GM21423 (cell line): ENCODE data around the gene ASXL3.
A peak's percentile ranks its signal among the peaks of the same experiment; 100 is the strongest.

Source experiments
- ATAC-seq: cut with Tn5 transposase; IDR thresholded peaks from one replicate; pipeline ENCODE4 v1.9.1; 2021; ENCODE audit warnings: mild to moderate bottlenecking, moderate library complexity; ENCODE audit not compliant: unreplicated experiment

Gene ASXL3

DNA sequence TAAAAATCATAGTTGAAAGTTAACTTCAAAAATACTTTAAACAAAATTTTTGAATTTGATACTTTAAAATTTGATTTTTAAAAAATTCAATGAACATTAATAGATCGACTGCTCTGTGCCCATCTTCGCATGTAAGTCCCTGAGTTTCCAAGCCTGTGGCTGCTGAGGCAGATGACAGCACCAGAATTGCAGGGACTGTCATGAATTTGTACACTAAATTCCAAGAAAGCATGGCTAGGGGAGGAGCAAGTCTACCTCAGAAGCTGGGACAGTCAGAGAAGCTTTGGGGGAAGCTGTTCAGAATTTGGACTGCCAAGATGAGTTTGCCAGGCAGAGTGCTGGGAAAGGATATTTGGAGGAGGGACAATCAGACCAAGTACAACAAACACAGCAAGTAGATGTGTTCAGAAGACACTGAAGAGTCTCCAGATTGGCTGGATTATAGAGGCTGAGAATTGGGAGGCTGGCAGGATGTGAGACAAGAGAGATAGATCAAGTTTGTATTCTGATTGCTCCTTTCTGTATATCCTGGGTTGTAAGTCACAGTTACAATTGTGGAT lies 79.0 kb downstream of the ASXL3 start:
- ATAC-seq: no peak

DNA sequence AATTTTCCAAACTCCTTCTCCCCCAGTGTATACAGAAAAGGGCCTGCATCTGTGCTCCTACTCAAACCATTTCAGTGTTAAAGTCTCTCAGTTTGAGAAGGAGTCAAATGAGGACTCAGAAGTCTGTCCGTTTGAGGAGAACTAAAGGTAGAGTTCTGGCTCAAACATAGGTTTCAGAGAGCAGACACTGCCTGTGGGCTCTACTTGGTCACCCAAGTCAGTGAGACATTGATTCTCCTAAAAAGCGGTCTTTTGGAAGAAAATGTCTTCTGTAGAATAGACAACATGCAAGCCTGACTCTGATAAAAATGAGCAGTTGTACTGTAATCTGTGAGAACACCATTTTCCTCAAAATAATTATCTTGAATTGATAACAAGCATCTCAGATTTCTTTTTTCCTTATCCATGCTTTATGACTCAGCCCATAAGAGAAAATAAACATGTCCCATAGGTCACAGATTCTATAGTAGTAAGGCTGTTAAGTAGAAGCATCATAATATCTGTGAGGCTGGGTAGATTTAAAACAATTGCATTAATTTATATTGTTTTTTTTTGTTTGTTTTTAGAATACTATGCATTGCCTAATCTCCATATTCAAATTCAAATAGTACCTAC lies 82.8 kb downstream of the ASXL3 start:
- no peak for ATAC-seq

DNA sequence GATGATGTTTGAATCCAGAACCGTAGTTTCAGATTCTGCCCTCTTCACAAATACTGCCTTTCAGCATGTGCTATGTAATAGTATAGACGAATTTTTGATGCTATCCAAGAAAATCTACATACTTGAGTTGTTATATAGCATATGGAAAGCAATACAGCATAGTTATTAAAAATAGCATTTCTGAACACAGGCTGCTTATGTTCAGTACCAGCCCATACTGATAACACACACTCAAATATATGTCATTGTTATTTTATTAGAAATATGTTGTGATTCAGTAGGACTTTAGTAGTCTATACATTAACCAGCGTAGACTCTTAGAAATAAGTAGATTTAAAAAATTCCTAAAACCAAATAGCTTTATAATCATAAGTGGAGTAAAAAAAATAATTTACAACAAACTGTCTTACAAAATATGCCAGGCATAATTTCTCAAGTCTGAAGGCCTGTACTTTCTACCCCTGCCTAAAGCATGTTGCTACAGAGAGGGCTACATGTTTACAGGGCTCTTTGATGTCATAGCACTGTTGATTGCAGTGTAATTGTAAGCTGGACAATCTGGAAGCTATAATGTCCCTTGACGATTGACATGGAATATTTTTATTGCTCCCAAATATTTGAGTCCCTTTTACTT lies 86.3 kb downstream of the ASXL3 start:
- no peak for ATAC-seq

DNA sequence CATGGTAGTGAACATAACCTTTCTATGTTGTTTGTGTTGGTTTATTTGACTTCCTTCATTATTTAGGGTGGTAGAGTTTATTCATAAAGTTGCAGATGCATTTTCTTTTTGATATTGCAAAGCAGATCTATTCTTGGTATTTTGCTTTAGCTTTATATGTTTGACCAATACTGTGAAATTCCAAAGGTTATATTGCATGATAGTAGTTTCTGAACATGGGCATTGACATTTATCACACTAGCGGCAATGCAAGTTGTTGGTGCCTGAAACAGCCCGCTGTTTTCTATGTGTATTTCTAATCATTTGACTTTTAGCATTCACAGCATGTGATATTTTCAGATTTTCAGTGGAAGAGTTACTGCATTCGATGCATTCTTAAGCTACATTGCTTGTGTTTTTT lies 87.2 kb downstream of the ASXL3 start:
- ATAC-seq: no peak

DNA sequence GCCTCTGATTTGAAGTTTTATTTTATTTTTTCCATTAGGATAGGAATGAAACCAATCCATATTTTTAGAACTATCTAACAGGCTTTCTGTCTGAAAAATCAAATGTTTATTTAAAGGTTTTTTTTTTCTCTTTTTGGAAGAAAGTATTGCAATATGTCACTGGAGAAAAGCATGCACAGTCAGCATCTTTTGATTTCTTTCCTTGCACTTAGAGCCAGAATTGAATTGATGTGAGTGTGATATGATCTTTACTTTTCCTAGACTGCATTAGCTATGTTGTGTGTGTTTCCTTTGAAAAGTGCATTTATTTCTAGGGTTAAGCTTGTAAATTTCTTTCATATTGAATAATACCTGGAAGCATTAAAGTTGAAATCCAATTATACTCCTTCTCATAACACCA lies 87.6 kb downstream of the ASXL3 start:
- no peak for ATAC-seq

DNA sequence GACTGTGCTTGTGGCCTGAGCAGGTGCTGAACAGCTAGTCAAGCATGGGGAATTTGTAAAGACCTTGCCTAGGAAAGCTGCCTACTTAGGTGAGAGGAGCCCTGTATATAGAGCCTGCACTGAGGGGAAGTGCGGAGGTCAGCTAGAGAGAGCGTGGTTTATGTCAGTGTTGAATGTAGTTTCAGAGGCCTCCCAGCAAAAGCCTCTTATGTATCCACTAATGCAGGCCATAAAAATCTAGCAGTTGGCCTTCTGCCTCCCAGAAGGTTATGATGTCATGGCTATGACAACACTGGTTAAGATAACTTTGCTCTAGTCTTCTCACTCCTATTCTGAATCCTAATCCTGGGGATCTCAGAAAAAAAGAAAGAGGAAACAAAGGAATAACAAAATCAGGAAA lies 88.9 kb downstream of the ASXL3 start:
- ATAC-seq: no peak

DNA sequence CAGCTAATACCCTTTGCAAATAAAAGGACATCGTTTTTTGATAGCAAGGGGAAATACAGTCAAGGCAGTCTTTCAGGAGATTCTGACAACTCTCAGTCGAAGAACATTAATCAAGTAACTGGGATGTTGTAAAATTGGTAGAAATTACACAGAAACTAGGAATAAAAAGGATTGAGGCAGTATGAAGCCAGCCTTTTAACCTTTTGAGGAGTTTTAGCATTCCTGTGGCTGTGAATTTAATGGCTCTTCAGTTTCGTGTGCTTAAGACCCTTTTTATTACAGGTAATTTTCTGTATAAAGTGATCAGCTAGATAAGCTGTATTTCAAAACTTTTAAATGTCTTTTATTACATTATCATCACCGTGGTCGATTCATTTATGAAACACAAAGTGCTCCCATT lies 91.6 kb downstream of the ASXL3 start:
- ATAC-seq: no peak

DNA sequence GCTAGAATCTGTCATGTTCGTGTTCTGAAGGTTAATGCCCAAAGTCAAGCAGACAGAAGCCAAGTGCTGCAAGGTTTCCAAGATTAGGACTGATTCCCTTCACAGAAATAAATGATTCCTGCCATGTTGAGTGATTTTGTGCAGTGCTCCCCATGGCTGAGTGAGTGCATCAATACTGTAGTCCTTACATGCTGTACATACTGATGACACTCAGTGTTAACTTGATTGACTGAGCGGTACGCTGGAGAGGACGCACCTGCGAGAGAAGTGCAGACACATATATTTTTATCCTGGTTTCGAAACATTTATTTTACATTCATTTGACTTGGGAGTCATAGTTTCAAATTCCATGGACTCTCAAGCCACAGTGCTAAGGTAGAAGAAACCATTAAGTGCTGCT lies 92.0 kb downstream of the ASXL3 start:
- no peak for ATAC-seq

DNA sequence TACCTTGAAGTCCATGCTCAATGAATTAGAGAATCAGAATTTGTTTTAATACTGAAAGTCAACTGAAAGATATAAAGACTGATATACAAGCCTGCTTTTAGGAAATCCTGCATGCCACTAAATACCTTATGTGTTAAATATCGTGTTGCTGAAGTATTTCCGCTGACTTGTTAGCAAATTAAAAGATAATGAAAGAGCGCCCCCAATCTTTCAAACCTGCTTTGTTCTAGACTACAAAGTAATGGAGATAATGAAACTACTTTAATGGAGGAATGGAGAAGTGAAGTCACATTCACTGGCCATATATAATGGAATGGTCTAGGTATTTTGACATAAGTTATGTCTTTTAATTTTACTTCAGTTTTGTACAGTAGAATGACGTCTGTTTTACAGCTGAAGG lies 95.7 kb downstream of the ASXL3 start:
- no peak for ATAC-seq

DNA sequence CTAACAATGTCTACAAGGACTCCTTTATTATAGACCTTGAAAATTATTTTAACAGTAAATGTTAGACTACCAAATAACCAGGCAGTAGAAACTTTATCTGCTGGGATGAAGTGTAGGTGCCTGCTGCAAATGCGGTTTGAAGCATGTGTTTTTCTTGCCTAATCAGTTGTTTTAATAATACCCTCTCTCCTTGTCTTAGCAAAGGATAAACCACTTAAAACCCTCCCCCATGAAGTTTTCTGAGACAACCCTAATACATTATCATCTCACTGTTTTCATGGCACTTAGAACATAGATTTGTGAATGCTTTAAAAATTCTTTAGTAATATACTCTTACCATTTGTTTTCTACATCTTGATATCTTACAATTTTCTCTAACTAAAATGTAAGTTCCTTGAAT lies 98.6 kb downstream of the ASXL3 start:
- ATAC-seq: no peak

DNA sequence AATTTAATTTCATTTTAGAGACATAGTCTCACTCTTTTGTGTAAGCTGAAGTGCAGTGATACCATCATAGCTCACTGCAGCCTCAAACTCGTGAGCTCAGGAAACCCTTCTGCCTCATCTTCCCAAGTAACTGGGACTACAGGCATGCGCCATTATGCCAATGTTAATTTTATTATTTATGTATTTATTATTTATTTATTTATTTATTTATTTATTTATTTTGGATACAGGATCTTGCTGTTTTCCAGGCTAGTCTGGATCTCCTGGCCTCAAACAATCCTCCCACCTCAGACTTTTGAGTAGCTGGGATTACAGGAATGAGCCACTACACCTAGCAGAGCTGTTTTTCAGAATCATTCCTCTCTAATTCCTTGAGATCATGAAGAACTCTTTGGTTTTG lies 99.9 kb downstream of the ASXL3 start:
- ATAC-seq: no peak

DNA sequence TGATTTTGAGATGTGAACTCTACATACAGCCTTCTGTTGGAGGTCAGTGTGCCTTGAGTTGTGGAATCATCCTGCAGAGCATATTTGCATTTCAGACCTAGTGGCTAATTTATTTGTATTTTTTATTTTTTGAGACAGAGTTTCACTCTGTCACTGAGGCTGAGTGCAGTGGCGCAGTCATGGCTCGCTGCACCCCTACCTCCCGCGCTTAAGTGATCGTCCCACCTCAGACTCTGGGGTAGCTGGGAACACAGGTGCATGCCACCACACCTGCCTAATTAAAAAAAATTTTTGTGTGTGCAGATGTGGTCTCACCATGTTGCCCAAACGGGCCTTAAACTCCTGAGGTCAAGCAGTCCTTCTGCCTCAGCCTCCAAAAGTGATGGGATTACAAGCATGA lies 104.4 kb downstream of the ASXL3 start:
- ATAC-seq: no peak

DNA sequence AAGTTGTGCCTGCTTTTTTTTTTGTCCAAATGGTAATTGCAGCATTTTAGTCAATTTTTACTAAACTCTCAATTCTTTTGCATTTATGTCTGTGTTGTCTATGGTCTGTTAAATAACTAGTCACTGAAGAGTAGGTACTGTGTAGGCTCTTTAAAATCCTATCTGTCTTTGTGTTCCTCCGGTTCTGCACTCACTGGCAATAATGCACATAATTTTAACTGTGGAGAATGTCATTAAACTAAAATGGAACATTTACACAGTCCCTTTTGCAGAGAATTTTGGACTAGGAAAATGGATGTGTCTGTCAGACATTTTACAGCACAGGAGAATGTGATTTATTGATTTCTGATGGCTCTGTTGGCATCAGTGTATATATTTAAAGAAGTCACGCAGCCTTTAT lies 116.6 kb downstream of the ASXL3 start:
- ATAC-seq: no peak

DNA sequence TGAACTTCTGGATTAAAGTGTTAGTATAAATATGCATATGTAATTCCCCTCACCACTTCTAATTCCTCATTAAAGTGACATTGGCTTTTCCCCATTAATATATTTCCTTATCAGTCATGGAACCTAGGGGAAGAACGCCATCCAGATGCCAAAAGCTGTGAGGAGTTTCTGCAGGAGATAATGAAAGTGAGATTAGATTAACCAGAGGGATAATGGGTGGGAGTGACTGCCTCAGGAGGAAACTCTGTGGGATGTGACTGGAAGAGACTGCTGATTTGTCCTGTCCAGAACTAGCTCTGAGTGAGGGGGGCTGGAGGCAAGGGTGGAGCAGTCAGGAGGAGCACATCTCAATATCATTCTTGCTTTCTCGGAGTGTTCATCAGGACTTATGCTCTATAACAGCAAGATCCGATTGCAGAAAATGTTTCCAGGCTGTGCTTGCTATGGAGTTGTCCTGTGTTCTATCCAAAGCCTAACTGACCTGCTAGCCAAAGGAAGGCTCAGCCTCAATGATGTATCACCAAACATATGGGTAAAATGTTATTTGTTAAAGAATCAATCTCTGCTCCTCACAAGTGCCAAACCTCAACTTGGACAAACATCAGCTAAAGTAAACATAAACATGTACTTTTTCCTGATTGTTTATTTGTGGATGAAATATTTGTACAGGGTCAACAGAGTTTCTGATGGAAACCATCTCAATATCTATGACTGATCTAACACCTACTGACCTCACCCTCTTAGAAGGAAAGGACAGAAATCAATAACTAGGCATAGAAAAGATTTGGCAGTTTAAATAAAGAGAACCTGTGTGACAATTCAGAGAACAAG lies 118.5 kb downstream of the ASXL3 start:
- no peak for ATAC-seq

DNA sequence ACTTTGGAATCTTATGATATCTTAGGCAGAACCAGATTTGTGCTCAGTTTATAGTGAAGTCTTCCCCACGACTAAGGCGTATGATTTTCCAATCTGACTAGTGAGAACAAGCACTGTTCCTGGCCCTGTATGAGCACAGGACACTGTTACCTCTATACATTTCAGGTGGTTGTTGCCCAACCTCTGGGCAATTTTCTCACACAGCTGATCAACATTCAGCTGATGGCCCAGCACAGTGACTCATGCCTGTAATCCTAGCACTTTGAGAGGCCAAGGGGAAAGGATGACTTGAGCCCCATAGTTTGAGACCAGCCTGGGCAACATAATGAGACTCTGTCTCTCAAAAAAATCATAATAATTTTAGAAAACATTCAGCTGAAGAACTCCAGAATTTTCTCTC lies 119.5 kb downstream of the ASXL3 start:
- ATAC-seq: no peak

DNA sequence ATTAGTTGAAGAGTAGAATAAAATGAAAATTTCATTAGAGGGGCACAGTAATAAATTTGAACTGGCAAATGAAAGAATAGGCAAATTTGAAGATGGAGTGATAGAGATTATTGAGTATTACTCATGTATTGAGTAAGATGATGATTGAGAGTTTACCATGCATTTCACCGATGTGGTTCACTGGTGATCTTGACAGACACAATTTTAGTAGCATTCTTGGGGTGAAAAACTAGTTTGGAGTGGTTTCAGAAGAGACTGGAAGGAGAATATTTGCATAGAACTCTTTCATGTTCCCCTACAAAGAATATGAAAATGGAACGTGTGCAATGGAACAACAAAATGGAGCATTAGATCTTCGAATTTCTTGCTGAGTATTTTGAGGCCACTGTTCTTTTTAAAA lies 121.4 kb downstream of the ASXL3 start:
- ATAC-seq: no peak

DNA sequence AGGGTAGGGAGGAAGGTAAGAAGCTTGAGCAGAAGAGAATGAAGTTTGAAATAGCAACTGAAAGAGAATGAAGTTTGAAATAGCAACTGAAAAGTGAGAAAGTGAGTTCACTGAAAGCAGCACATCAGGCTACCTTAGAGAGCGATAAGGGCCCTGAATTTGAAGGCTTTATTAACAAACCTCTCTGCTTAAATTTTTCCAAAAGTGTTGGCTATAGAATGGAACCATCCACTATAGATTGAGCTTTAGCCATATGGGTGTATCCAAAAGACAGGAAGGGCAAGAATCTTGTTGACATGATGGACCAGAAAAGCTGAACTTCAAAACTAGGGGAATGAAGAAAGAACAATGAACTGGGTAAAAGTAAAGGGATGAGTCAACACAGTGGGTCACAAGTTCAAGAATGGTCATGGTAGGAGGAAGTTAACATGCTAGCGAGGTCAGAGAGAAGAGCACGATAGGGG lies 122.5 kb downstream of the ASXL3 start:
- ATAC-seq: peak; percentile 72

DNA sequence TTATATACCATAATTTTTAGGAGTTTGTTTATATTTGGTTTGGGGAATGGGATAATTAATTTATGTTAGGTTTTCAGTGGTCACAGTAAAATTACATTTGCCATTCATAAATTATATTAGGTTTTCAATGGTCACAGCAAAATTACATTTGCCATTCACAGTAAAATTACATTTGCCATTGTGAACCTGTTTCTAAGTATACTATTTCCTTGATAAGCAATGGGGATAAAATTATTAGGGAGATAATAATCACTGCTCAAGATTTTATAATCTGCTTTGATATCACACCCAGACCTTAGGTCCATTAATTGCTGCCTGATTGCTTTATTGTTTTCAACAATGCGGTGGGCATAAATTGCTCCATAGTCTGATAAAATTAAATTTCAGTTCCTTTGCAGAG lies 124.6 kb downstream of the ASXL3 start:
- no peak for ATAC-seq

DNA sequence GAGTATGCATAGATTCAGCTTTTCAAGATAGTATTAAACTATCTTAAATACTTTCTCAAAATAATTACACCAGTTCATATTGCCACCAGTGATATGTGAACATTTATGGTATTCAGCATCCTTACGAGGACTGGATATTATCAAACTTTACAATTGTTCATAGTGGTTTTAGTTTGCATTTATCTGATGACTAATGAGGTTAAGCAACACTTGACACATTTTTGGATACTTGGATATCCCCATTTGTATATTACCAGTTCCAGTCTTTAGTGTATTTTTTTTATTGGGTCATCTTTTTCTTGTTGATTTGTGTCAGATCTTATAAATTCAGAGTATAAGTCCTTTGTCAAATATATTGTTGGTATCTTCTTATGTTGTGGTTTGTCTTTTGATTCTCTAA lies 128.4 kb downstream of the ASXL3 start:
- no peak for ATAC-seq

DNA sequence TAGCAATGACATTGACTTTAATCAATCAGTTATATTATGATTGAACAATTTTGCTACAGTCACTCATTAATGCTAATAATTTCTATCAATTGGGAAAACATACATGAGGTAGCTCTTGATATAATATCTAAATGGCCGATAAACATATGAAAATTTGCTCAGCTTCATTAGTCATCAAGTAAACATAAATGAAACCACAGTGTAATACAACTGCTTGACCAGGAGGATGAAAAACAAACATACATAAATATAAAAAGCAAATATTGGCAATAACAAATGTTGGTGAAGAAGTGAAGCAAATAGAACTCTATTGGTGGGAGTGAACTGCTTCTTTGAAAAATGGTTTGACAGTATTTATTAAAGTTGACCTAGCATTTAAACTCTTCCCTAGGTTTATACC lies 130.9 kb downstream of the ASXL3 start:
- no peak for ATAC-seq

DNA sequence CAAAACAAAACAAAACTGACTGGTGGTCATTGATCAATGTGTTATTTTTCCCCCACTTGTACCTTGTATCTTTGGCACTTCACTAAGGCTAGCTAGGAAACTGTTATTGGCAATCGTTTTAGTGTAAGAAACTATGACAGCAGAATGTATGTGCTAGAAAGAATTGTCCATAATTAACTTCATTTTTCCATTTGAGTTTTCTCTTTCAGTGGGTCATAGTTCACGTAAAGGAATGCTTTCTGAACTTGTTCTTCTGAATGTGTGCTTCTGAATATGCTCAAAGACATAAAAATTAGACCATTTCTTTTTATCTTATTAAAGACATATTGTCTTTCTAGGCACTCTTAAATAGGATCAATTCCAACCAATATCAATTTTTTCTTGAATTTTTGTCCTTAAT lies 132.2 kb downstream of the ASXL3 start:
- ATAC-seq: no peak

DNA sequence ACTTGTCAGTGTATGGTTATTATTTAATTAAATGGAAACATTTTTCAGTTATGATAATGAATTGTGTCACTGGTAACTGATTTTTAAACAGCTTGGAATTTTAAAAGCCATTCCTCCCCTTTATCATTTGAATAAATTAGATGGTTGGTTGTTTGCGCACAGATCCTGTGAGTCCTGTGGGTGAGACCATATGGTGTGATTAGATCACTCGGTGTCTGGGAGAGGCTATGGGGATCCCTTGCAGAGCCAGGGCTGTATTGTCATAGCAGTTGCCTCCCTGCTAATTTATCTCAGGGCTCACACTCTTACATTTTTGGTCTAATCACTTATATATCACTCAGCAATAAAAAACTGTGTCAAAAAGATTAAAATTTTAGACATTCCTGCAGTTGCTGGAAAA lies 133.5 kb downstream of the ASXL3 start:
- no peak for ATAC-seq
